Breast epithelium (tissue), 3 donors: Measurements from ENCODE around the gene ALK.

Source experiments
- POLR2A ChIP-seq: fragments of 450-650 bp; IDR thresholded peaks from one replicate; pipeline ENCODE4 v1.6.1; 2016; ENCODE audit warnings: antibody characterized with exemption, mild to moderate bottlenecking, moderate library complexity
- TF ChIP-seq, protein P1 (sequence below), 3 donors: fragments of 450-650 bp; IDR thresholded peaks; one replicate each; pipeline ENCODE4 v1.5.1; 2016 to 2017; ENCODE audit warnings: antibody characterized with exemption in 3 of 3, mild to moderate bottlenecking in 3 of 3, moderate library complexity in 3 of 3

- TF ChIP-seq, protein P1, sequence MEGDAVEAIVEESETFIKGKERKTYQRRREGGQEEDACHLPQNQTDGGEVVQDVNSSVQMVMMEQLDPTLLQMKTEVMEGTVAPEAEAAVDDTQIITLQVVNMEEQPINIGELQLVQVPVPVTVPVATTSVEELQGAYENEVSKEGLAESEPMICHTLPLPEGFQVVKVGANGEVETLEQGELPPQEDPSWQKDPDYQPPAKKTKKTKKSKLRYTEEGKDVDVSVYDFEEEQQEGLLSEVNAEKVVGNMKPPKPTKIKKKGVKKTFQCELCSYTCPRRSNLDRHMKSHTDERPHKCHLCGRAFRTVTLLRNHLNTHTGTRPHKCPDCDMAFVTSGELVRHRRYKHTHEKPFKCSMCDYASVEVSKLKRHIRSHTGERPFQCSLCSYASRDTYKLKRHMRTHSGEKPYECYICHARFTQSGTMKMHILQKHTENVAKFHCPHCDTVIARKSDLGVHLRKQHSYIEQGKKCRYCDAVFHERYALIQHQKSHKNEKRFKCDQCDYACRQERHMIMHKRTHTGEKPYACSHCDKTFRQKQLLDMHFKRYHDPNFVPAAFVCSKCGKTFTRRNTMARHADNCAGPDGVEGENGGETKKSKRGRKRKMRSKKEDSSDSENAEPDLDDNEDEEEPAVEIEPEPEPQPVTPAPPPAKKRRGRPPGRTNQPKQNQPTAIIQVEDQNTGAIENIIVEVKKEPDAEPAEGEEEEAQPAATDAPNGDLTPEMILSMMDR (IDR thresholded peaks at IDR 0.05) = no peak
- no peak for TF ChIP-seq POLR2A
Measured at GRCh38 chr2:29579495-29580169, 341.8 kb downstream of the ALK start.
